HEK293 (cell line): ENCODE measurements around the gene ZBP1.

Experiments used
- CTCF ChIA-PET: fragments of 350-600 bp; formaldehyde crosslinking; extraction: SDS; loops from one replicate; lab custom pipeline; 2021; ENCODE audit warnings: antibody characterized with exemption; lab: Yijun Ruan, JAX
- POLR2A ChIA-PET: fragments of 300-600 bp; formaldehyde crosslinking; extraction: SDS; loops from one replicate; lab custom pipeline; 2020; ENCODE audit warnings: antibody characterized with exemption, inconsistent platforms; lab: Yijun Ruan, JAX
- H3K27ac ChIP-seq: fragments of 200-500 bp; sonication (Bioruptor generic); 2 replicates; pipeline ENCODE4 v1.5.1; 2014; ENCODE audit warnings: low read depth, low read length, control low read depth, inconsistent platforms; ENCODE audit errors: extremely low read depth
- H3K36me3 ChIP-seq, 2 experiments: fragments of 200-500 bp in 1 of 2; sonication (Bioruptor generic) in 1 of 2; 1 replicate in 1 of 2; 2 replicates in 1 of 2; pipeline ENCODE4 v1.5.1; 2014 to 2017; ENCODE audit warnings: inconsistent platforms in 2 of 2, low read length in 2 of 2; ENCODE audit not compliant: control insufficient read depth in 2 of 2, insufficient read depth in 1 of 2
- H3K4me1 ChIP-seq: fragments of 200-500 bp; sonication (Bioruptor generic); 2 replicates; pipeline ENCODE4 v1.5.1; 2014; ENCODE audit warnings: mild to moderate bottlenecking, low read length, inconsistent platforms; ENCODE audit not compliant: control insufficient read depth, insufficient read depth
- H3K4me3 ChIP-seq: 2 replicates; pipeline ENCODE4 v1.5.1; 2011; ENCODE audit warnings: low read depth, mild to moderate bottlenecking, control low read depth, low read length, moderate library complexity
- H3K9me3 ChIP-seq: fragments of 200-500 bp; sonication (Bioruptor generic); 2 replicates; pipeline ENCODE4 v1.5.1; 2014; ENCODE audit warnings: low read depth, low read length, inconsistent platforms; ENCODE audit not compliant: control insufficient read depth, insufficient read depth
- CTCF ChIP-seq: fragments of 450-650 bp; formaldehyde crosslinking; IDR thresholded peaks from 2 replicates; pipeline ENCODE4 v1.5.1; 2016; ENCODE audit warnings: missing biosample characterization, missing genetic modification characterization
- KLF8 ChIP-seq: fragments of 450-650 bp; formaldehyde crosslinking; IDR thresholded peaks from 2 replicates; pipeline ENCODE4 v1.5.1; 2016; ENCODE audit warnings: missing biosample characterization, missing genetic modification characterization
- OSR2 ChIP-seq: fragments of 450-650 bp; formaldehyde crosslinking; IDR thresholded peaks from 2 replicates; pipeline ENCODE4 v1.5.1; 2016; ENCODE audit warnings: missing biosample characterization, missing genetic modification characterization
- PRDM10 ChIP-seq: fragments of 450-650 bp; formaldehyde crosslinking; IDR thresholded peaks from 2 replicates; pipeline ENCODE4 v1.5.1; 2016; ENCODE audit warnings: missing biosample characterization, missing genetic modification characterization
- SP7 ChIP-seq: fragments of 450-650 bp; formaldehyde crosslinking; IDR thresholded peaks from 2 replicates; pipeline ENCODE4 v1.5.1; 2016; ENCODE audit warnings: missing biosample characterization, missing genetic modification characterization
- ZFP3 ChIP-seq: fragments of 450-650 bp; formaldehyde crosslinking; IDR thresholded peaks from 2 replicates; pipeline ENCODE4 v1.5.1; 2016; ENCODE audit warnings: low read depth, missing biosample characterization, missing genetic modification characterization
- ZIC2 ChIP-seq: fragments of 450-650 bp; formaldehyde crosslinking; IDR thresholded peaks from 2 replicates; pipeline ENCODE4 v1.5.1; 2016; ENCODE audit warnings: missing biosample characterization, missing genetic modification characterization
- ZNF132 ChIP-seq: fragments of 450-650 bp; formaldehyde crosslinking; IDR thresholded peaks from 2 replicates; pipeline ENCODE4 v1.5.1; 2017; ENCODE audit warnings: missing biosample characterization, missing genetic modification characterization, borderline replicate concordance
- ZNF146 ChIP-seq: fragments of 450-650 bp; formaldehyde crosslinking; IDR thresholded peaks from 2 replicates; pipeline ENCODE4 v1.5.1; 2016; ENCODE audit warnings: missing biosample characterization, missing genetic modification characterization
- ZNF148 ChIP-seq: fragments of 450-650 bp; formaldehyde crosslinking; IDR thresholded peaks from 2 replicates; pipeline ENCODE4 v1.5.0; 2017; ENCODE audit warnings: missing biosample characterization, missing genetic modification characterization, borderline replicate concordance
- ZNF600 ChIP-seq: fragments of 450-650 bp; formaldehyde crosslinking; IDR thresholded peaks from 2 replicates; pipeline ENCODE4 v1.5.1; 2016; ENCODE audit warnings: missing biosample characterization, missing genetic modification characterization
- ZNF626 ChIP-seq: fragments of 450-650 bp; sonication (Bioruptor Pico); formaldehyde crosslinking; IDR thresholded peaks from 2 replicates; pipeline ENCODE4 v1.5.1; 2018; ENCODE audit warnings: missing biosample characterization, missing genetic modification characterization, inconsistent platforms
- TF ChIP-seq, protein P1 (sequence below): fragments of 450-650 bp; formaldehyde crosslinking; IDR thresholded peaks from 2 replicates; pipeline ENCODE4 v1.5.1; 2016; ENCODE audit warnings: missing biosample characterization, missing genetic modification characterization

ZBP1 gene

GRCh38 chr20:57619051-57619831 lies 985 bp downstream of the ZBP1 start:
- CTCF ChIA-PET, result interaction anchor here (0.7 to 1.4 kb wide), 6 partner anchors 18 to 602 kb away, joined by 3 to 5 read pairs (median 4); no protein-coding TSS in a partner anchor
- peaks cover 3% of the 10 kb centered on the region; the same call in 1 of the 2 replicates for H3K4me1 ChIP-seq
- no peak overlapping the region for H3K4me3 ChIP-seq
- TF ChIP-seq ZNF146 (tag by site-specific recombination) (no peak), OSR2 (tag by site-specific recombination) (peak; percentile 75), ZFP3 (tag by site-specific recombination) (no peak), SP7 (peak; percentile 82), ZNF600 (peak; percentile 72)
- TF ChIP-seq, all 188 proteins: peak for 3
- H3K27ac ChIP-seq, result no peak overlapping the region
- no peaks in the 10 kb centered on the region for H3K9me3 ChIP-seq
- POLR2A ChIA-PET, result no interaction called here
- no peaks in the 10 kb centered on the region for H3K36me3 ChIP-seq

GRCh38 chr20:57618764-57619050 lies 1.5 kb downstream of the ZBP1 start:
- TF ChIP-seq ZNF148 (tag by site-specific recombination) (no peak), ZNF132 (no peak), KLF8 (tag by site-specific recombination) (no peak), ZNF626 (tag by site-specific recombination) (no peak), ZIC2 (no peak), CTCF (tag by site-specific recombination) (no peak), PRDM10 (tag by site-specific recombination) (no peak)
- TF ChIP-seq, protein P1, sequence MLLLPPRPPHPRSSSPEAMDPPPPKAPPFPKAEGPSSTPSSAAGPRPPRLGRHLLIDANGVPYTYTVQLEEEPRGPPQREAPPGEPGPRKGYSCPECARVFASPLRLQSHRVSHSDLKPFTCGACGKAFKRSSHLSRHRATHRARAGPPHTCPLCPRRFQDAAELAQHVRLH (tag by site-specific recombination), result no peak
- no peak overlapping the region for H3K4me3 ChIP-seq
- no peaks in the 10 kb centered on the region for H3K36me3 ChIP-seq
- no peak overlapping the region for H3K27ac ChIP-seq
- ChIA-PET CTCF (interaction anchor here (1.2 kb wide), 1 partner anchor 18 kb away, joined by 3 read pairs; no protein-coding TSS in a partner anchor), POLR2A (no interaction called here)
- H3K4me1 ChIP-seq, result peaks cover 3% of the 10 kb centered on the region; the same call in 1 of the 2 replicates
- no peaks in the 10 kb centered on the region for H3K9me3 ChIP-seq
